ENCODE measurements around the gene CFAP54. TPM values are rescaled to one million over a fixed set of nuclear protein-coding genes. Genes with fewer than 3 reads are reported as not detected.
A peak's percentile ranks its signal among the peaks of the same experiment; 100 is the strongest.

CFAP54 gene
- total RNA-seq, 1 donor from 2014 or later, result 1.1 TPM

DNA sequence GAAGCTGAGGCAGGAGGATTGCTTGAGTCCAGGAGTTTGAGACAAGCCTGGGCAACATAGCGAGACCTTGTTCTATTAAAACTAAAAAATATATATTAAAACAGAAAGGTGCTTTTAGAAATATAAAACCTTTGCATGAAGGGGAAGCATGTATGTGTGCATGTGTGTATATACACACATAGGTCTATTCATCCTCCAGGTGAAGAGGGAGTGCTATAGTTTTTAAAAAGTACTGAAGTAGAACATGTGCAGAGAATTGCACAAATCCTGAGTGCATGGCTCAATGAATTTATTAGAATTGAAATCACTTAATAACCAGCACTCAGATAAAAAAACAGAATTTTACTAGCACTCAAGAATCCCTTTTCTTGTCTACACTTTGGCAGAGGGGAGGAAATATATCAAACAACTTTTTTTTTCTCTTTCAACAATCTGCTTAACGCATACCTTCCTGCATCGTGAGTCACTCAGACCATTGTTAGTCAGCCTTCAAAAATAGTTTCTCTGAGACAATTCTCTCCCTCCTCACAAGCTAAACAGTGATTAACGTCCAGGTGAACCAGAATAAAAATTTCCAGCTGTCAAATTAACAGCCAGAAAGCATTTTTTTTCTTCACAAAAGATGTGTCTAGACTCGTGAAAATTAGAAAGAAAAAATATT, 400.0 kb downstream of the CFAP54 start:
- peak overlapping the region; percentile 20 for H3K27ac Mint-ChIP-seq (ENCODE audit: unreplicated experiment)
- TF ChIP-seq, protein P1, sequence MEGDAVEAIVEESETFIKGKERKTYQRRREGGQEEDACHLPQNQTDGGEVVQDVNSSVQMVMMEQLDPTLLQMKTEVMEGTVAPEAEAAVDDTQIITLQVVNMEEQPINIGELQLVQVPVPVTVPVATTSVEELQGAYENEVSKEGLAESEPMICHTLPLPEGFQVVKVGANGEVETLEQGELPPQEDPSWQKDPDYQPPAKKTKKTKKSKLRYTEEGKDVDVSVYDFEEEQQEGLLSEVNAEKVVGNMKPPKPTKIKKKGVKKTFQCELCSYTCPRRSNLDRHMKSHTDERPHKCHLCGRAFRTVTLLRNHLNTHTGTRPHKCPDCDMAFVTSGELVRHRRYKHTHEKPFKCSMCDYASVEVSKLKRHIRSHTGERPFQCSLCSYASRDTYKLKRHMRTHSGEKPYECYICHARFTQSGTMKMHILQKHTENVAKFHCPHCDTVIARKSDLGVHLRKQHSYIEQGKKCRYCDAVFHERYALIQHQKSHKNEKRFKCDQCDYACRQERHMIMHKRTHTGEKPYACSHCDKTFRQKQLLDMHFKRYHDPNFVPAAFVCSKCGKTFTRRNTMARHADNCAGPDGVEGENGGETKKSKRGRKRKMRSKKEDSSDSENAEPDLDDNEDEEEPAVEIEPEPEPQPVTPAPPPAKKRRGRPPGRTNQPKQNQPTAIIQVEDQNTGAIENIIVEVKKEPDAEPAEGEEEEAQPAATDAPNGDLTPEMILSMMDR (IDR thresholded peaks at IDR 0.05; ENCODE audit: insufficient read depth, low read depth, low read length), result no peak
- TF ChIP-seq EZH2 (IDR thresholded peaks at IDR 0.05; ENCODE audit: insufficient read depth, low read length), result no peak
- Histone ChIP-seq H3K27ac (ENCODE audit: low read depth, low read length) (peak overlapping the region; percentile 77), H2AFZ (ENCODE audit: low read depth, low read length) (no peak overlapping the region), H3K4me2 (ENCODE audit: low read length) (peak overlapping the region; percentile 55), H4K20me1 (ENCODE audit: insufficient read depth, low read length) (no peaks in the 10 kb centered on the region), H3K36me3 (ENCODE audit: insufficient read depth, low read length) (no peaks in the 10 kb centered on the region), H3K9ac (ENCODE audit: low read length) (peak overlapping the region; percentile 58), H3K27me3 (ENCODE audit: insufficient read depth, low read length) (no peaks in the 10 kb centered on the region), H3K4me1 (ENCODE audit: insufficient read depth, low read length) (peaks cover 22% of the 10 kb centered on the region), H3K4me3 (ENCODE audit: insufficient read depth, low read depth, low read length) (no peak overlapping the region), H3K79me2 (ENCODE audit: insufficient read depth, low read length) (no peaks in the 10 kb centered on the region), H3K9me3 (ENCODE audit: insufficient read depth, low read depth, low read length) (no peaks in the 10 kb centered on the region)
- no peaks in the 10 kb centered on the region for H3K36me3 Mint-ChIP-seq (ENCODE audit: low read depth, unreplicated experiment)
- H3K9me3 Mint-ChIP-seq (ENCODE audit: unreplicated experiment), result peaks cover 8% of the 10 kb centered on the region
- peaks cover 3% of the 10 kb centered on the region for H3K27me3 Mint-ChIP-seq (ENCODE audit: low read depth, unreplicated experiment)
- H3K4me1 Mint-ChIP-seq (ENCODE audit: low read depth, unreplicated experiment), result peaks cover 25% of the 10 kb centered on the region
- FAIRE-seq, result peak; percentile 86
- no peak overlapping the region for H3K4me3 Mint-ChIP-seq (ENCODE audit: unreplicated experiment)
- DNase-seq (ENCODE audit: low read depth), result peak; percentile 91

GRCh38 chr12:96890331-96890730, 401.0 kb downstream of the CFAP54 start:
- Mint-ChIP-seq H3K36me3 (ENCODE audit: low read depth, unreplicated experiment) (no peaks in the 10 kb centered on the region), H3K27me3 (ENCODE audit: low read depth, unreplicated experiment) (peaks cover 3% of the 10 kb centered on the region), H3K4me1 (ENCODE audit: low read depth, unreplicated experiment) (peaks cover 25% of the 10 kb centered on the region), H3K27ac (ENCODE audit: unreplicated experiment) (peak overlapping the region; percentile 7), H3K9me3 (ENCODE audit: unreplicated experiment) (peaks cover 8% of the 10 kb centered on the region), H3K4me3 (ENCODE audit: unreplicated experiment) (no peak overlapping the region)
- H3K4me3 ChIP-seq (ENCODE audit: insufficient read depth, low read depth, low read length), result no peak overlapping the region
- H3K9me3 ChIP-seq (ENCODE audit: insufficient read depth, low read depth, low read length), result no peaks in the 10 kb centered on the region
- no peak for FAIRE-seq
- no peak overlapping the region for H2AFZ ChIP-seq (ENCODE audit: low read depth, low read length)
- TF ChIP-seq EZH2 (IDR thresholded peaks at IDR 0.05; ENCODE audit: insufficient read depth, low read length), result no peak
- TF ChIP-seq, protein P1 (IDR thresholded peaks at IDR 0.05; ENCODE audit: insufficient read depth, low read depth, low read length), result no peak
- H3K4me1 ChIP-seq (ENCODE audit: insufficient read depth, low read length), result peaks cover 22% of the 10 kb centered on the region
- peak overlapping the region; percentile 58 for H3K9ac ChIP-seq (ENCODE audit: low read length)
- no peaks in the 10 kb centered on the region for H3K79me2 ChIP-seq (ENCODE audit: insufficient read depth, low read length)
- no peaks in the 10 kb centered on the region for H3K27me3 ChIP-seq (ENCODE audit: insufficient read depth, low read length)
- no peaks in the 10 kb centered on the region for H4K20me1 ChIP-seq (ENCODE audit: insufficient read depth, low read length)
- DNase-seq (ENCODE audit: low read depth), result no peak
- no peaks in the 10 kb centered on the region for H3K36me3 ChIP-seq (ENCODE audit: insufficient read depth, low read length)
- H3K4me2 ChIP-seq (ENCODE audit: low read length), result peak overlapping the region; percentile 55
- peak overlapping the region; percentile 77 for H3K27ac ChIP-seq (ENCODE audit: low read depth, low read length)

GRCh38 chr12:96892104-96892503, 402.7 kb downstream of the CFAP54 start:
- DNase-seq (ENCODE audit: low read depth) (no peak), FAIRE-seq (no peak)
- peaks cover 14% of the 10 kb centered on the region for H3K4me1 Mint-ChIP-seq (ENCODE audit: low read depth, unreplicated experiment)
- no peaks in the 10 kb centered on the region for H4K20me1 ChIP-seq (ENCODE audit: insufficient read depth, low read length)
- no peak overlapping the region for H3K27ac ChIP-seq (ENCODE audit: low read depth, low read length)
- H2AFZ ChIP-seq (ENCODE audit: low read depth, low read length), result no peak overlapping the region
- peaks cover 8% of the 10 kb centered on the region for H3K9me3 Mint-ChIP-seq (ENCODE audit: unreplicated experiment)
- H3K36me3 Mint-ChIP-seq (ENCODE audit: low read depth, unreplicated experiment), result no peaks in the 10 kb centered on the region
- H3K4me3 ChIP-seq (ENCODE audit: insufficient read depth, low read depth, low read length), result no peak overlapping the region
- no peak overlapping the region for H3K4me2 ChIP-seq (ENCODE audit: low read length)
- no peak overlapping the region for H3K4me3 Mint-ChIP-seq (ENCODE audit: unreplicated experiment)
- no peak overlapping the region for H3K27ac Mint-ChIP-seq (ENCODE audit: unreplicated experiment)
- no peaks in the 10 kb centered on the region for H3K9me3 ChIP-seq (ENCODE audit: insufficient read depth, low read depth, low read length)
- no peaks in the 10 kb centered on the region for H3K79me2 ChIP-seq (ENCODE audit: insufficient read depth, low read length)
- TF ChIP-seq EZH2 (IDR thresholded peaks at IDR 0.05; ENCODE audit: insufficient read depth, low read length), result no peak
- TF ChIP-seq, protein P1 (IDR thresholded peaks at IDR 0.05; ENCODE audit: insufficient read depth, low read depth, low read length), result no peak
- no peaks in the 10 kb centered on the region for H3K27me3 ChIP-seq (ENCODE audit: insufficient read depth, low read length)
- H3K4me1 ChIP-seq (ENCODE audit: insufficient read depth, low read length), result peaks cover 20% of the 10 kb centered on the region
- peaks cover 3% of the 10 kb centered on the region for H3K27me3 Mint-ChIP-seq (ENCODE audit: low read depth, unreplicated experiment)
- no peaks in the 10 kb centered on the region for H3K36me3 ChIP-seq (ENCODE audit: insufficient read depth, low read length)
- H3K9ac ChIP-seq (ENCODE audit: low read length), result no peak overlapping the region
